ENCODE results near the gene KIF24. TPM values are rescaled to one million over a fixed set of nuclear protein-coding genes. Genes with fewer than 3 reads are reported as not detected.
"Not testable (repeated sequence)": the region's sequence is repeated elsewhere in the genome, so short reads cannot be mapped to it uniquely, and the experiment has no call there.

The KIF24 gene
- 0.40 and 1.1 TPM in 2 replicates for total RNA-seq

- peak; percentile 100 for DNase-seq (ENCODE audit: low read depth in 2 of 2)
These were observed at the start of gene KIF24, which contains the start of gene NUDT2 for GRCh38 chr9:34328987-34329832. TSS of gene KIF24 (minus strand) at chr9:34329268. CDS start at chr9:34311346, 17,922 bp downstream. TSS of gene NUDT2 (plus strand) at chr9:34329569. CDS start at chr9:34339040, 9,471 bp downstream.

GRCh38 chr9:34378376-34379060 lies 49.5 kb upstream of the KIF24 start:
- DNase-seq (ENCODE audit: low read depth in 2 of 2), result no peak

- peak in 1 of 2 donors; percentile 13 for DNase-seq (ENCODE audit: low read depth in 2 of 2)
These were observed 48.3 kb upstream of the KIF24 start for GRCh38 chr9:34377404-34377746.

- peak; percentile 75 to 80 for DNase-seq (ENCODE audit: low read depth in 2 of 2)
These were observed 47.7 kb upstream of the KIF24 start, which contains the start of gene MYORG for GRCh38 chr9:34376596-34377403. TSS of gene MYORG (minus strand) at chr9:34376898. CDS start at chr9:34372943, 3,955 bp downstream.

GRCh38 chr9:34375901-34376595 lies 47.0 kb upstream of the KIF24 start:
- peak; percentile 35 to 43 for DNase-seq (ENCODE audit: low read depth in 2 of 2)

GRCh38 chr9:34374905-34375552 lies 46.0 kb upstream of the KIF24 start:
- no peak for DNase-seq (ENCODE audit: low read depth in 2 of 2)

GRCh38 chr9:34374339-34374738 lies 45.3 kb upstream of the KIF24 start:
- no peak for DNase-seq (ENCODE audit: low read depth in 2 of 2)

- no peak for DNase-seq (ENCODE audit: low read depth in 2 of 2)
These were observed 44.7 kb upstream of the KIF24 start for GRCh38 chr9:34373749-34374148.

GRCh38 chr9:34372467-34373011 lies 43.5 kb upstream of the KIF24 start:
- DNase-seq (ENCODE audit: low read depth in 2 of 2), result no peak

GRCh38 chr9:34371886-34372466 lies 42.9 kb upstream of the KIF24 start:
- no peak for DNase-seq (ENCODE audit: low read depth in 2 of 2)

- DNase-seq (ENCODE audit: low read depth in 2 of 2), result peak in 1 of 2 donors; percentile 25
These were observed 42.2 kb upstream of the KIF24 start for GRCh38 chr9:34370970-34371880.

GRCh38 chr9:34370335-34370969 lies 41.4 kb upstream of the KIF24 start:
- no peak for DNase-seq (ENCODE audit: low read depth in 2 of 2)

GRCh38 chr9:34369636-34370035 lies 40.6 kb upstream of the KIF24 start:
- DNase-seq (ENCODE audit: low read depth in 2 of 2), result no peak

GRCh38 chr9:34368796-34369195 lies 39.7 kb upstream of the KIF24 start:
- DNase-seq (ENCODE audit: low read depth in 2 of 2), result not testable (repeated sequence)

GRCh38 chr9:34367751-34368410 lies 38.8 kb upstream of the KIF24 start:
- DNase-seq (ENCODE audit: low read depth in 2 of 2), result not testable (repeated sequence)

- no peak for DNase-seq (ENCODE audit: low read depth in 2 of 2)
These were observed 37.3 kb upstream of the KIF24 start for GRCh38 chr9:34366365-34366764.

- no peak for DNase-seq (ENCODE audit: low read depth in 2 of 2)
These were observed 36.2 kb upstream of the KIF24 start for GRCh38 chr9:34365282-34365681.
